ENCODE measurements around the gene ZNF621. TPM values are rescaled to one million over a fixed set of nuclear protein-coding genes. Genes with fewer than 3 reads are reported as not detected.
A peak's percentile ranks its signal among the peaks of the same experiment; 100 is the strongest.

ZNF621 gene
- total and polyA plus RNA-seq, 2 donors = 6.4 to 23.2 TPM

DNA sequence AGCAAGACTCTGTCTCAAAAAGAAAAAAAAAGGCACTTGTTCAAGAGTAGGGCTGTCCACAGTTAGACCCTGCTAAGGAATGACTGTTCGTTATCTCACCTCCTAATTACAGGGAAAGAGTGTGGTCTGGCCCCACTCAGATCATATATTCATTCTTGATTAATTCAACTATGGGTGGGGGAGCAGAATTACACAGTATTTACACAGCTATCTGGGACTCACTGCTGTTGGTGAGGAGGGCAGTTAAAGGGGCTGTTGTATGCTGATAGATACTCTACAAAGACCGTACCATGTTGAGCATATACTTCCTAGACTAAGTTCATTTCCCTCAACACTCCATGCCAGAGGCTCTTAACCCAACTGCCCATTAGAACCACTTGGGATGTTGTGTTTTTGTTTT is 22.7 kb upstream of the ZNF621 start:
- H3K27me3 ChIP-seq (ENCODE audit: control insufficient read depth in 2 of 2, insufficient read depth in 1 of 2, low read length in 1 of 2) = no peaks in the 10 kb centered on the region
- H3K27ac ChIP-seq (ENCODE audit: low read depth in 1 of 2, low read length in 1 of 2) = no peak overlapping the region
- no peak for DNase-seq (ENCODE audit: low read depth in 6 of 9, low spot score in 9 of 9)
- no peaks in the 10 kb centered on the region for H3K9me3 ChIP-seq (ENCODE audit: control insufficient read depth in 2 of 2, insufficient read depth in 1 of 2, low read length in 1 of 2)
- no peaks in the 10 kb centered on the region for H3K36me3 ChIP-seq (ENCODE audit: control insufficient read depth in 2 of 2, insufficient read depth in 2 of 2, low read length in 1 of 2)
- peaks cover 3 to 5% of the 10 kb centered on the region in 2 donors for H3K4me1 ChIP-seq (ENCODE audit: control insufficient read depth in 2 of 2, insufficient read depth in 2 of 2, low read length in 2 of 2)
- no peak overlapping the region for H3K4me3 ChIP-seq (ENCODE audit: low read length in 2 of 2)
- 97% methylated on average over 2 of the region's 2 CpGs for WGBS

DNA sequence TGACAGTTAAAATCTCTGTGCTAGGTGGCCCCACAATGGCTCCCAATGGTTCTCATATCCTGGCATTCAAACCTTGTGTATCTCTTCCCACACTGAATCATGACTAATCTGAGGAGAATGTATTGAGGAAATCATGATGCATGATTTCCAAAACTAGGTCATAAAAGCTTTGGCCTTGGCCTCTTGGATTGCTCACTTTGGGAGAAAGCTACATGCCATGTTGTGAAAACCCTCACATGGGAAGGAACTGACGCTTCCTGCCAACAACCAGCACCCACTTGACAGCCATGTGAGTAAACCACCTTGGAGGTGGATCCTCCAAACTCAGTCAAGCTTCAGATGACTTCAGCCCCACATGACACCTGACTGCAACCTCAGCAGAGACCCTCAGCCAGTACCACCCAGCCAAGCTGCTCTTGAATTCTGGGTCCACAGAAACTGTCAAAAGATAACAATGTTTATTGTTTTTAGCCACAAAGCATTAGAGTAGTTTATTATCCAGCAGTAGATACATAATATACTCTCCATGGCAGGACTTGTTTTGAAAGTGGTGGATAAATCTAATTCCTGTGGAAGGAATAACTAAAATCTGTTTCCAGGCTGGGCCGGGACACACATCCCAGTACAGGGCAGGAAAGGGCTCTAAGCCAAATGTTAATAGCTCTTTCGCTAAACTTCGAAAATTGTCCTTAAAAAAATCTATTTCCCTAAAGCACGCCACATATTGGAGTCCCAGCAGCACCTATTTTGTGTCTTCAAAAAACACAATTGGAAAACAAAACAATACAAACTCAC is 19.9 kb upstream of the ZNF621 start:
- H3K36me3 ChIP-seq (ENCODE audit: control insufficient read depth in 2 of 2, insufficient read depth in 2 of 2, low read length in 1 of 2) = no peaks in the 10 kb centered on the region
- no peak for DNase-seq (ENCODE audit: low read depth in 6 of 9, low spot score in 9 of 9)
- no peaks in the 10 kb centered on the region for H3K27me3 ChIP-seq (ENCODE audit: control insufficient read depth in 2 of 2, insufficient read depth in 1 of 2, low read length in 1 of 2)
- peaks cover 3 to 5% of the 10 kb centered on the region in 2 donors for H3K4me1 ChIP-seq (ENCODE audit: control insufficient read depth in 2 of 2, insufficient read depth in 2 of 2, low read length in 2 of 2)
- no peaks in the 10 kb centered on the region for H3K9me3 ChIP-seq (ENCODE audit: control insufficient read depth in 2 of 2, insufficient read depth in 1 of 2, low read length in 1 of 2)
- 96% methylated on average over 5 of the region's 5 CpGs for whole genome bisulfite sequencing
- no peak overlapping the region for H3K4me3 ChIP-seq (ENCODE audit: low read length in 2 of 2)
- H3K27ac ChIP-seq (ENCODE audit: low read depth in 1 of 2, low read length in 1 of 2) = peak overlapping the region in 1 of 2 donors; percentile 60

DNA sequence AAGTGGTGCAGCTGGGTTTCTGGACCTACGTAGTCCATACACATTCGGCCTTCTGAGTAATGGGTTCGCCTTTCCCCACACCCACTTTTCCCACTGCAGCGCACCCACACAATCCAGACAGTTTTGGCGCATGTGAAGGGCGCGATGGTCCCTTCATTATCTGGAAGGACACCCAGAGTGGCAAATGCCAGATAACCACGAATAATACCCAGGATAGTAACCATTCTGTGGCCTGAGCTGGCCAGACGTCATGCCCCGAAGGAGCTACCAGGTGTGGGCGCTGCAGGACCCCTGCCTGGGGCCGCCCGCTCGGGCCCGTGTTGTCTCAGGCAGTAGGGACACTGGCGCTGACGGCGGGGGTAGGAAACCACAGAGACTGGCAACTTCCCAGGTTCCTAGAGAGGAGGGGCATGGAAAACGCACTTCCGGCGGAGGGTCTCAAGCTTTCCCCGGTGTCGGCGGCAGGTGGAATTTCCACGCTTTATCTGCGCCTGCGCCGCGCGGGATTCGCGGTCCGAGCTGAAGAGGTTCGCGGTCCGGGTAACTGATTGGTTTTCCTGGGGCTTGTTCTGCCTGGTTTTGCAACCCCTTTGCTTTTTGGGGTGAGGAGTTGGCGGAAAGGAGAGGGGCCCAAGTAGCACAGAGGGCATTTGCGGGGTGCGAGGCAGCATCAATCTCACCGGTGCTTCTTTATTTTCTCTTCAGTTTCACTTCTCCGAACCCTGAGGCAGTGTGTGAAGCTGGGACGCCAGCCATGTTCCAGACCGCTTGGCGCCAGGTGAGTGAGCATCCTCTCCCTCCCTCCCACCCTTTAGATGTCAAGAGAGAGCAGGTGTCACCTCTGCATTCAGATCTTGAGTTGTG is 18.9 kb upstream of the ZNF621 start, which contains the start of gene ZNF620:
Gene ZNF620, plus strand, starts transcription at position 441 of the 864 bp plus-strand sequence. Its CDS starts 314 bp downstream, at position 755.
- peak within 1 kb of the TSS; percentile 59 to 68 for H3K27ac ChIP-seq (ENCODE audit: low read depth in 1 of 2, low read length in 1 of 2)
- H3K36me3 ChIP-seq (ENCODE audit: control insufficient read depth in 2 of 2, insufficient read depth in 2 of 2, low read length in 1 of 2) = no peaks in the 10 kb centered on the region
- 10% methylated on average over 44 of the region's 44 CpGs for WGBS
- no peaks in the 10 kb centered on the region for H3K27me3 ChIP-seq (ENCODE audit: control insufficient read depth in 2 of 2, insufficient read depth in 1 of 2, low read length in 1 of 2)
- peak in 6 of 9 donors; percentile 21 to 68 (median 41) for DNase-seq (ENCODE audit: low read depth in 6 of 9, low spot score in 9 of 9)
- peaks cover 3 to 5% of the 10 kb centered on the region in 2 donors for H3K4me1 ChIP-seq (ENCODE audit: control insufficient read depth in 2 of 2, insufficient read depth in 2 of 2, low read length in 2 of 2)
- H3K9me3 ChIP-seq (ENCODE audit: control insufficient read depth in 2 of 2, insufficient read depth in 1 of 2, low read length in 1 of 2) = no peaks in the 10 kb centered on the region
- H3K4me3 ChIP-seq (ENCODE audit: low read length in 2 of 2) = peak within 1 kb of the TSS; percentile 62 to 74

DNA sequence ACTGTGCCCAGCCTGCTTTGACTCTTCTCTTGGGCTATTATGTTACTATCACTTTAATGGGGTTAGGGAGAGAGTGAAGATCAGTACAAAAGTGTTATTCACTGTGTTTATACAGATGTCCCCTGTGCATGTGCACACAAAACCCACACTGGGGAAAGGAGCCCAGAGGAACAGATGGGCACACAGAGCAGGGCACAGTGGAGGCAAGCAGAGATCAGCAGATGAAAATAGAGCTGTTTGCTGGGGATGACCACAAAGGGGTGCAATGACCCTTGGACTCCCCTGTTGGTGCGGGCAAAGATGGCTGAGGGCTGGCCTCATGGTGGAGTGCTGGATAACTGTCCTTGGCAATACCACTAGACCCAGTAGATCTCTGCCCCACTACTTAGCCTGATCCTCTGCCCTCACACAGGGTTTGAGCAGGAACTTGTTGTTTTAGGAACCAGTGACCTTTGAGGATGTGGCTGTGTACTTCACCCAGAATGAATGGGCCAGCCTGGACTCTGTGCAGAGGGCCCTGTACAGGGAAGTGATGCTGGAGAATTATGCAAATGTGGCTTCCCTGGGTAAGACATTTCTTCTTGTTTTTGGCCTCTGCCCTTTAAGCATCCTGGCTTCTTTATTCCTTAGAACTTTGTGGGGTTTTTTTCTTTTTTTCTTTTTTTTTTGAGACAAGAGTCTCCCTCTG is 13.6 kb upstream of the ZNF621 start:
- no peak for DNase-seq (ENCODE audit: low read depth in 6 of 9, low spot score in 9 of 9)
- Histone ChIP-seq H3K36me3 (ENCODE audit: control insufficient read depth in 2 of 2, insufficient read depth in 2 of 2, low read length in 1 of 2) (peaks cover 0 to 3% of the 10 kb centered on the region in 2 donors), H3K27me3 (ENCODE audit: control insufficient read depth in 2 of 2, insufficient read depth in 1 of 2, low read length in 1 of 2) (no peaks in the 10 kb centered on the region), H3K4me3 (ENCODE audit: low read length in 2 of 2) (no peak overlapping the region), H3K9me3 (ENCODE audit: control insufficient read depth in 2 of 2, insufficient read depth in 1 of 2, low read length in 1 of 2) (no peaks in the 10 kb centered on the region), H3K27ac (ENCODE audit: low read depth in 1 of 2, low read length in 1 of 2) (no peak overlapping the region), H3K4me1 (ENCODE audit: control insufficient read depth in 2 of 2, insufficient read depth in 2 of 2, low read length in 2 of 2) (peaks cover 0 to 2% of the 10 kb centered on the region in 2 donors)
- WGBS = 97% methylated on average over 1 of the region's 1 CpG

DNA sequence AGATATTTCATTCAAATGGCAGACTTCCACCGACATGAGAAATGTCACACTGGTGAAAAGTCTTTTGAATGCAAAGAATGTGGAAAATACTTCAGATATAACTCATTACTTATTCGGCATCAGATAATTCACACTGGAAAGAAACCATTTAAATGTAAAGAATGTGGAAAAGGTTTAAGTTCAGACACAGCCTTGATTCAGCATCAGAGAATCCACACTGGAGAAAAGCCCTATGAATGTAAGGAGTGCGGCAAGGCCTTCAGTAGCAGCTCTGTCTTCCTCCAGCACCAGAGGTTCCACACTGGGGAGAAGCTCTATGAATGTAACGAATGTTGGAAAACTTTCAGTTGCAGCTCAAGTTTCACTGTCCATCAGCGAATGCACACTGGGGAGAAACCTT is 8.6 kb upstream of the ZNF621 start:
- no peaks in the 10 kb centered on the region for H3K27me3 ChIP-seq (ENCODE audit: control insufficient read depth in 2 of 2, insufficient read depth in 1 of 2, low read length in 1 of 2)
- no peak overlapping the region for H3K4me3 ChIP-seq (ENCODE audit: low read length in 2 of 2)
- H3K9me3 ChIP-seq (ENCODE audit: control insufficient read depth in 2 of 2, insufficient read depth in 1 of 2, low read length in 1 of 2) = no peaks in the 10 kb centered on the region
- H3K4me1 ChIP-seq (ENCODE audit: control insufficient read depth in 2 of 2, insufficient read depth in 2 of 2, low read length in 2 of 2) = no peaks in the 10 kb centered on the region
- WGBS = 97% methylated on average over 5 of the region's 5 CpGs
- DNase-seq (ENCODE audit: low read depth in 6 of 9, low spot score in 9 of 9) = no peak
- peaks cover 0 to 3% of the 10 kb centered on the region in 2 donors for H3K36me3 ChIP-seq (ENCODE audit: control insufficient read depth in 2 of 2, insufficient read depth in 2 of 2, low read length in 1 of 2)
- H3K27ac ChIP-seq (ENCODE audit: low read depth in 1 of 2, low read length in 1 of 2) = no peak overlapping the region

DNA sequence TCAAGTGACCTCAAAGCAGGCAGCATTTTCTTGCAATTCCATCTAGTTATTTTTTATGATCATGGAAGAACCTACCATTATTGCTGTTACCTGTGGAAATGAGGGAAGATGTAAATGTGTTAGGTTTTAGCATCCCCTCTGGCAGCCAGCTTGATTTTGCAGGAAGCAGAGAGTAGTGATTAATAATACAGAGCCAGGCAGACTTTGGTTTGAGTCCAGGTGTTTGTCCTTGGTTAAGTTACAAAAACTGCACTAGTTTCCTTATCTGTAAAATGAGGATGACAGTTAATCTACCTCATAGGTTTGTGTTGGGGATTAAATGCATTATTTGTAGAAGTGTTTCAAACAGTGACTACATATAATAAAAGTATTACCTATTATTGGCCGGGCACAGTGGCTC is 6.7 kb upstream of the ZNF621 start:
- no peaks in the 10 kb centered on the region for H3K4me1 ChIP-seq (ENCODE audit: control insufficient read depth in 2 of 2, insufficient read depth in 2 of 2, low read length in 2 of 2)
- H3K9me3 ChIP-seq (ENCODE audit: control insufficient read depth in 2 of 2, insufficient read depth in 1 of 2, low read length in 1 of 2) = no peaks in the 10 kb centered on the region
- WGBS = 96% methylated on average over 1 of the region's 1 CpG
- no peaks in the 10 kb centered on the region for H3K36me3 ChIP-seq (ENCODE audit: control insufficient read depth in 2 of 2, insufficient read depth in 2 of 2, low read length in 1 of 2)
- H3K4me3 ChIP-seq (ENCODE audit: low read length in 2 of 2) = no peak overlapping the region
- DNase-seq (ENCODE audit: low read depth in 6 of 9, low spot score in 9 of 9) = no peak
- H3K27me3 ChIP-seq (ENCODE audit: control insufficient read depth in 2 of 2, insufficient read depth in 1 of 2, low read length in 1 of 2) = no peaks in the 10 kb centered on the region
- no peak overlapping the region for H3K27ac ChIP-seq (ENCODE audit: low read depth in 1 of 2, low read length in 1 of 2)

DNA sequence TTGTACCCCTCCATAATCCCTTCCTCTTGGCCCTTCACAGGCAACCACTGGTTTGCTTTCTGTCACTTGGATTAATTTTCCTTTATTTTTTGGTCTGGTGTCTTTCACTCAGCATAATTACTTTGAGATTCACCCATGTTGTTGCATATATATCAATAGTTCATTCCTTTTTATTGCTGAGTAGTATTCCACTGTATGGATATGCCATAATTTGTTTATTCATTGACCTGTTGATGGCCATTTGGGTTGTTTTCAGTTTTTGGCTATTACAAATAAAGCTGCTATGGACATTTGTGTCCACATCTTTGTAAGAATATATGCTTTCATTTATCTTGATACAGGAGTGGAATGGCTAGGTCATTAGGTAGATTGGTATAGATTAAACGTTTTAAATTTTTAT is 5.9 kb upstream of the ZNF621 start:
- Histone ChIP-seq H3K27me3 (ENCODE audit: control insufficient read depth in 2 of 2, insufficient read depth in 1 of 2, low read length in 1 of 2) (no peaks in the 10 kb centered on the region), H3K27ac (ENCODE audit: low read depth in 1 of 2, low read length in 1 of 2) (no peak overlapping the region), H3K4me1 (ENCODE audit: control insufficient read depth in 2 of 2, insufficient read depth in 2 of 2, low read length in 2 of 2) (no peaks in the 10 kb centered on the region), H3K4me3 (ENCODE audit: low read length in 2 of 2) (no peak overlapping the region), H3K36me3 (ENCODE audit: control insufficient read depth in 2 of 2, insufficient read depth in 2 of 2, low read length in 1 of 2) (no peaks in the 10 kb centered on the region), H3K9me3 (ENCODE audit: control insufficient read depth in 2 of 2, insufficient read depth in 1 of 2, low read length in 1 of 2) (no peaks in the 10 kb centered on the region)
- DNase-seq (ENCODE audit: low read depth in 6 of 9, low spot score in 9 of 9) = no peak
- 98% methylated on average over 1 of the region's 1 CpG for whole genome bisulfite sequencing

DNA sequence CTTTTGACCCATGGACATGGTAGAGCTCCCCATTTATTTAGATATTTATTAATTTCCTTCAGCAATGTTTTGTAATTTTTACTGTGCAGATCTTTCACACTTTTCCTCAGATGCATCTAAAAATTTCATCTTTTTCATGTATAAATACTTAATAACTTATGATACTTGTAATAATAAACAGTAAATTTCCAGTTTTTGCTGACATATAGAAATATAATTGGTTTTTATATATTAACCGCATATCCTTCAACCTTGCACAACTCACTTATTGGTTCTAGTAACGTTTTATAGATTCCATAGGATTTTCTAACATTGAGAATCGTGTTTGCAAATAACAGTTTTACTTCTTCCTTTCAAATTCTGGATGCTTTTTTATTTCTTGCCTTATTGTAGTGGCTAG is 3.5 kb upstream of the ZNF621 start:
- no peak overlapping the region for H3K4me3 ChIP-seq (ENCODE audit: low read length in 2 of 2)
- WGBS = 98% methylated on average over 3 of the region's 3 CpGs

More for the DNA sequence above, 3.5 kb upstream of the ZNF621 start:
- Histone ChIP-seq H3K27ac (ENCODE audit: low read depth in 1 of 2, low read length in 1 of 2) (no peak overlapping the region), H3K4me1 (ENCODE audit: control insufficient read depth in 2 of 2, insufficient read depth in 2 of 2, low read length in 2 of 2) (peaks cover 4 to 12% of the 10 kb centered on the region in 2 donors), H3K36me3 (ENCODE audit: control insufficient read depth in 2 of 2, insufficient read depth in 2 of 2, low read length in 1 of 2) (no peaks in the 10 kb centered on the region), H3K9me3 (ENCODE audit: control insufficient read depth in 2 of 2, insufficient read depth in 1 of 2, low read length in 1 of 2) (no peaks in the 10 kb centered on the region), H3K27me3 (ENCODE audit: control insufficient read depth in 2 of 2, insufficient read depth in 1 of 2, low read length in 1 of 2) (no peaks in the 10 kb centered on the region)
- no peak for DNase-seq (ENCODE audit: low read depth in 6 of 9, low spot score in 9 of 9)
